ENCODE results near the gene DNM3.
A peak's percentile ranks its signal among the peaks of the same experiment; 100 is the strongest.

The DNM3 gene

DNA sequence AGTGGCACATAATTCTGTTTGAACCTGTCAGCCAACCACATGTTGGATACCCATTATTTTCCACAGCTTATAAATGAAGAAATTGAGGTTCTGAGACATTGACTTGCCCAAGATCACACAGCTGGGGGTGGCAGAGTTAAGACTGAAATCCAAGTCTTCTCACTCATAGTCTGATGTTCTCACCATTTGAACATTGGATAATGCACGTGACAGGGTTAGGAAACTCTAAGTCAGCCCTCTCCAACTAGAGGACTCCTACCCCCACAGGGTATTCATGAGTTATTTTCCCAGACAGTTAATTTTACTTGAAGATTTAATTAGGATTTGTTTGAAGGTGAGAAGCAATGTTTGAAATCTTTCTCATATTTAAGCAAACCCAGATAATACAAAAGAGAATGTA lies 541.1 kb downstream of the DNM3 start:
- no peak for DNase-seq

GRCh38 chr1:172382990-172383389 lies 541.7 kb downstream of the DNM3 start:
- no peak for DNase-seq

- DNase-seq, result no peak
These were observed 542.2 kb downstream of the DNM3 start for GRCh38 chr1:172383536-172383935.

DNA sequence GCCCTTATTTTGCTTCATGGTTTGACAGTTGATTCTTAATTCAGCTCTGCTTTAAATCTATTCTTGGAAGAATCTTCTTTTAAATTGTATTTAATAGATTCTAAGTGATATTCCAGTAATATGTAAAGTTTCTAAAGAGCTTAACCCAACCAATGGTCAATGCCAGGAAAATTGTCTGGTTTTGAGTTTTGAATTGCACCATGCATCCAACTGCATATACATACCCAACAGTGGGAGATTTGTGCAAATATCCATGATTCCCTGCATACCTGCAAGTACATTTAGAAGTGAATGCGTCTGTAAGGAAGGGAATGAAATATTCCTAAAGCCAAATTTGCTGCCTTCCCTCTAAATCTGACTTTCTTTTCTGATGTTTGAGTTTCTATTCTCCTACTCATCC lies 543.4 kb downstream of the DNM3 start:
- no peak for DNase-seq

DNA sequence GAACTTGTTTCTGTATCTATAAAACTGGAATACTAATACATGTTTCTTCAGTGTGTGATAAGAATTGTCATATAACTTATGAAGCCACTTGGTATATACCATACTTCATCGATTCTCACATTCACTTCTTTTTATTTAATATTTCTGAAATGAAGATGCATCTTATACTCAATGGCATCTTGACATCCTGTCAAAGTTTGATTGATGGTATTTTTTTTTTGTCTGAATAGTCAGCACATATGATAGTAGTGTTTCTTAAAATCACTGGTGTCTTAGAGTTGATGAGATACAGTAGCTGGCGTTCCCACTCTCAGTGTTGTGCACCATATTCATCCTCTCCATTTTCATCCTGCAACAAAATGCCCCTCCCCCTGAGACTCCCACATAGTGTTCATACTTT lies 544.7 kb downstream of the DNM3 start:
- DNase-seq, result no peak

- no peak for DNase-seq
These were observed 547.2 kb downstream of the DNM3 start for GRCh38 chr1:172388490-172388889.

GRCh38 chr1:172390301-172390682 lies 549.0 kb downstream of the DNM3 start:
- no peak for DNase-seq

DNA sequence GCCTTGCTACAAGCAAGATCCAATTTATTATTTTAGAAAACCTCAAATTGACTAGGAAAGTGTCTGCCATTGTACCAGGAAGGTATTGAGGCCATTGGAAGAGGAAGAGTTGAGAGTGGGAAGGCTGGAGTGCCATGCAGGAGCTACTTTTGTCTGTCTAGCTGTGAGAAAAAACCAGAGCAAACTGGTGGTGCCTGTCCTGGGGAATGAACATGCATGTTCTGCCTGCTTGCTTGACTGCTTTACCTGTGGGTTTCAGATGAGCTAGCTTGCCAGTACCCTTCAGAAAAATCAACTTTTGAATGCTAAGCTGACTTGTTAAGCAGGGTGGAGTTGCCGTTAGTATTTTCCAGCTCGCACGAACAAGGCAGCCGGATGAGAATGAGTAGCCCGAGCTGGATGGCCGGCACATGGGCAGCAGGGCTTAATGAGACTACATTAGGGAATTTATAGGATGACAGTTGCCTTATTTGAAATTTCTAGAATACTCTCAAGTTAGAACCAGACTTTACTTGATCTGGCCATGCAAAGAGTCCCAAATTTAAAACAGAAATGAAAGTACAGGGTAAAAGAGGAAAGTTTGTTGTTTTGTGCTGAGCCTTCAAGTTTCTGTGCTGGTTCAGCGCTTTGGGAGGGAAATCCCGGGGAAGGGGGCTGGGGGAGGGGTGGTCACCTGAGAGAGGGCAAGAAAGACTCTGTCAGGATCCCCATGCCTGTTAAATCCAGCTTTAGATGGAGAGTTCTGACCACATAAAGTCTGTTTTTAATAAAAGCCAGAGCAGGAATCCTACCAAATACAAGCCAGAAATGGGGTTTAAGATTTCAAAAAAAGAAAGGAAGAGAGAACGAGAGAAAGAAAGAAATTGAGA lies 549.6 kb downstream of the DNM3 start:
- no peak for DNase-seq

- no peak for DNase-seq
These were observed 550.7 kb downstream of the DNM3 start for GRCh38 chr1:172391976-172392375.

- DNase-seq, result no peak
These were observed 552.1 kb downstream of the DNM3 start for GRCh38 chr1:172393354-172393753.

- DNase-seq, result peak; percentile 78
These were observed 552.9 kb downstream of the DNM3 start for GRCh38 chr1:172394141-172394751.

DNA sequence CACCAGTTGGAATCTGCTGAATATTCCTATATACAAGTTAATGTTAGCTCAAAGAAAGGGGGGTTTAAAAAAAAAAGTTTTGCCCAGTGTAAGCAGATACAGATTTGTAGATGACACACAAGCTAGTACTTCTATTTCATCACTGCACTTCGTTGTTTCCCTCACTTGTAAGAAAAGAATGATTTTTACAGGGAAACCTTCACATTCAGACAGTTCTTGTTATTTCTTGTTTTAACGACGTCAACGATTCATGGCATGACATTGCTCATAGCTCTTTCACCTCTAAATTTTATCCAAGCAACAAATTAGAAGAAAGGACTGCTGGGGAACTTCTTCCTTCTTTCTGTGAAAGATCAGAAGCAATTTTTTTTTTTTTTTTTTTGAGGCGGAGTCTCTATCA lies 553.5 kb downstream of the DNM3 start:
- DNase-seq, result no peak

- no peak for DNase-seq
These were observed 554.3 kb downstream of the DNM3 start for GRCh38 chr1:172395576-172395975.

DNA sequence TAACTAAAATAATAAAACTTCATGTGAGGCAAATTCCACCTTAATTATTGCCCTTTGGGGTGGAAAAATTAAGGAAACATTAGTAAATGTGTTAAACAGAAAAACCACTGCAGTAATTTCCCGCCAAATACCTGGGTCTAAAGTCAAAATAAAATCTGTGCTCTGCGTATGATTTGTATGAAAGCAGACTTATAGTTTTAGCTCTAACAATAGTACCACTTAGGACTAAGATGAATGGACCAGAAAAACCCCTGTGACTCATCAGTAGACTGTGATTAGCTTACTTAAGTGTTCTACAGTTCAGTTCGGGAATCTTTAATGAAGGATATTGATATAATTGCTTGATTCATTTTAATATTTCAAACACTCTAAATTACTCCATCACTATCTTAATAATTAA lies 555.9 kb downstream of the DNM3 start:
- no peak for DNase-seq

GRCh38 chr1:172397633-172398032 lies 556.3 kb downstream of the DNM3 start:
- no peak for DNase-seq

GRCh38 chr1:172398193-172398592 lies 556.9 kb downstream of the DNM3 start:
- DNase-seq, result no peak

DNA sequence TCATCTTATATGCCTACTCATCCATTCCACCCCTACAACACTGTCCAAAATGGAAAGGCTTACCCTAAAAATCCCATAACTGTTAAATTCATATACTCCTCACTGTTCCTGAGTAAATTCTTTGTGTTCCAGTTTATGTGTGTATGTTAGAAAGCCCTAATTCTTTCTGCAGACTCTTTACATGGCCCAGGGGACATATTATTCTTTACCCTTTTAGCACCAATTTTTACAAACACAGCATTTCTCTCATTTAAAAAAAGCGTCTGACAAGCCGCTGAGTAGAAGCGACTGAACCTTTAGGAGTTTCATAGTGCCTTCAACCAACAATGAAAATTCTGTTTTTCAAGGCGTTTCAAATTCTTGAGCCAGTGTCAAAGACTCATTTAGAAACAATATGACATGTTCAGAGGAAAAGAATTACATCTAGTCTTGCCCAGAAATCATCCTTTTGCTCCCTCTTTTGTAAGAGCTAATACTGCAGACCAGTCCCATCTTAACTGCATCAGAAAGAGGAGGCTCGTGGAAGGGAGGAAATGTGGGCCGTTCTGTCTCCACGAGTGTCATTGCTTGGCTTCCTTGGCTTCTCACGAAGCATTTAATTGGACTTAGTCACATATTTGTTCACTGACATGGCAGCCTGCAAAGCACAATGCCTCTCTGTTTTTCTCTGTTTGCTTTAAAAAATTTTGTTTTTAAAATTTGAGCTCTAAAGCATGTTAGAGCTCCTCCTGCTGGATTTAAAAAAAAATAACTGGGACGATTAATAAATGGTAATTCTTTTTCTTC lies 557.9 kb downstream of the DNM3 start:
- DNase-seq, result peak; percentile 19

GRCh38 chr1:172399756-172400721 lies 558.7 kb downstream of the DNM3 start:
- DNase-seq, result no peak

DNA sequence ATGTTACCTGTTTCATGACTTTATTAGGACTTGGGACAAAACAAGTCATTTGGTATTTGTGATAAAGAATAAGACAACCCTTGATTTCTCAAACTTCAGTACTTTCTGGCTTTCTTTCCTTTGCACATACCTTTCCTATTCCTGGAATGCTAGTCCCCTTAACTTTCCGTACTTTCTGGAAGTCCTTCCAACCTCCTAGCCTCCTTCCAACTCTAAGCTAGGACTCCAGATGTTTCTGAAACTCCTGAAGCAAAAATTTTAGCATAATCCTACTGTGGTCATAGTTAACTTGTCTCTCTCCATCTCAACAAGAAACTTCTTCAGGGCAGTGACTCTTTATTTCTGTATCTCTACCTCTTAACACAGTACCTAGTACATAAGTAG lies 559.4 kb downstream of the DNM3 start:
- no peak for DNase-seq

GRCh38 chr1:172401477-172401876 lies 560.2 kb downstream of the DNM3 start:
- no peak for DNase-seq

GRCh38 chr1:172401892-172402291 lies 560.6 kb downstream of the DNM3 start:
- peak; percentile 26 for DNase-seq

GRCh38 chr1:172402878-172403569 lies 561.7 kb downstream of the DNM3 start:
- no peak for DNase-seq

Data from stimulated activated CD4-positive, alpha-beta T cell treated with anti-CD3 and anti-CD28 coated beads, Interleukin-15, amount 100 ng/mL, for 24 hours (primary cell).